ENCODE measurements around the gene CACNA1I.

The CACNA1I gene

GRCh38 chr22:39697790-39698430 is 127.4 kb downstream of the CACNA1I start:
- no peak overlapping the region for H3K4me3 ChIP-seq (ENCODE audit: low read length)
- no peak for TF ChIP-seq CTCF (conservative IDR thresholded peaks at IDR 0.05; ENCODE audit: low read depth, low read length)
- DNase-seq (ENCODE audit: low read depth) = no peak

GRCh38 chr22:39699631-39700360 is 129.2 kb downstream of the CACNA1I start:
- no peak overlapping the region for H3K4me3 ChIP-seq (ENCODE audit: low read length)
- no peak for DNase-seq (ENCODE audit: low read depth)
- TF ChIP-seq CTCF (conservative IDR thresholded peaks at IDR 0.05; ENCODE audit: low read depth, low read length) = no peak

- no peak overlapping the region for H3K4me3 ChIP-seq (ENCODE audit: low read length)
- no peak for TF ChIP-seq CTCF (conservative IDR thresholded peaks at IDR 0.05; ENCODE audit: low read depth, low read length)
- no peak for DNase-seq (ENCODE audit: low read depth)
Observed at GRCh38 chr22:39700565-39700964, 130.0 kb downstream of the CACNA1I start.

- TF ChIP-seq CTCF (conservative IDR thresholded peaks at IDR 0.05; ENCODE audit: low read depth, low read length) = no peak
- no peak for DNase-seq (ENCODE audit: low read depth)
- no peak overlapping the region for H3K4me3 ChIP-seq (ENCODE audit: low read length)
Observed at GRCh38 chr22:39703091-39703490, 132.5 kb downstream of the CACNA1I start.

GRCh38 chr22:39703928-39704639 is 133.5 kb downstream of the CACNA1I start:
- TF ChIP-seq CTCF (conservative IDR thresholded peaks at IDR 0.05; ENCODE audit: low read depth, low read length) = no peak
- DNase-seq (ENCODE audit: low read depth) = no peak
- H3K4me3 ChIP-seq (ENCODE audit: low read length) = no peak overlapping the region

- DNase-seq (ENCODE audit: low read depth) = no peak
- no peak for TF ChIP-seq CTCF (conservative IDR thresholded peaks at IDR 0.05; ENCODE audit: low read depth, low read length)
- no peak overlapping the region for H3K4me3 ChIP-seq (ENCODE audit: low read length)
Observed at GRCh38 chr22:39705386-39705785, 134.8 kb downstream of the CACNA1I start.

Measured in retinal pigment epithelial cell (primary cell).